HG03066 (cell line): ENCODE measurements around the gene GALE.

Experiments
- ATAC-seq: cut with Tn5 transposase; IDR thresholded peaks from one replicate; pipeline ENCODE4 v1.9.1; 2021; ENCODE audit warnings: low read depth; ENCODE audit not compliant: unreplicated experiment

The GALE gene

GRCh38 chr1:23759277-23759676, 41.3 kb downstream of the GALE start:
- ATAC-seq, result no peak

GRCh38 chr1:23757812-23758211, 42.7 kb downstream of the GALE start:
- ATAC-seq, result no peak

GRCh38 chr1:23756676-23757075, 43.9 kb downstream of the GALE start:
- no peak for ATAC-seq

- ATAC-seq, result no peak
Observed at GRCh38 chr1:23752909-23753308, 47.6 kb downstream of the GALE start.

GRCh38 chr1:23751815-23752200, 48.7 kb downstream of the GALE start:
- no peak for ATAC-seq

GRCh38 chr1:23751050-23751814, 49.3 kb downstream of the GALE start:
- no peak for ATAC-seq

- no peak for ATAC-seq
Observed at GRCh38 chr1:23748016-23748415, 52.5 kb downstream of the GALE start.
